ENCODE data around the gene STX4. TPM values are rescaled to one million over a fixed set of nuclear protein-coding genes. Genes with fewer than 3 reads are reported as not detected.

The STX4 gene
- total and polyA plus RNA-seq, 9 of the 15 experiments (the other 6 are each of a cell fraction or from before 2014, with no cell fraction given) = 3.2 to 48.0 (median 21.5) TPM

- TF ChIP-seq ZBTB40 (IDR thresholded peaks at IDR 0.05) (no peak), ZBTB40 (CRISPR knock-in tag; IDR thresholded peaks at IDR 0.05) (no peak), ZNF184 (CRISPR knock-in tag; IDR thresholded peaks at IDR 0.05) (no peak), MCM7 (IDR thresholded peaks at IDR 0.05) (no peak), RBM14 (IDR thresholded peaks at IDR 0.05; ENCODE audit: borderline replicate concordance, insufficient read depth, low read depth, low read length) (no peak), ZNF75A (CRISPR knock-in tag; IDR thresholded peaks at IDR 0.05) (no peak), NR4A1 (CRISPR knock-in tag; IDR thresholded peaks at IDR 0.05) (no peak), NR4A1 (tag; IDR thresholded peaks at IDR 0.05) (peak; percentile 89), NFE2L1 (tag; IDR thresholded peaks at IDR 0.05; ENCODE audit: borderline replicate concordance, low read depth) (no peak), CHCHD3 (CRISPR knock-in tag; IDR thresholded peaks at IDR 0.05) (no peak), ZBTB7A (IDR thresholded peaks at IDR 0.05; ENCODE audit: borderline replicate concordance, control insufficient read depth, low read depth, low read length) (peak; percentile 28; the same call in 1 of the 2 replicates)
- TF ChIP-seq, protein P1, sequence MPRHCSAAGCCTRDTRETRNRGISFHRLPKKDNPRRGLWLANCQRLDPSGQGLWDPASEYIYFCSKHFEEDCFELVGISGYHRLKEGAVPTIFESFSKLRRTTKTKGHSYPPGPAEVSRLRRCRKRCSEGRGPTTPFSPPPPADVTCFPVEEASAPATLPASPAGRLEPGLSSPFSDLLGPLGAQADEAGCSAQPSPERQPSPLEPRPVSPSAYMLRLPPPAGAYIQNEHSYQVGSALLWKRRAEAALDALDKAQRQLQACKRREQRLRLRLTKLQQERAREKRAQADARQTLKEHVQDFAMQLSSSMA (CRISPR knock-in tag; IDR thresholded peaks at IDR 0.05) = no peak
- TF ChIP-seq, protein P2, sequence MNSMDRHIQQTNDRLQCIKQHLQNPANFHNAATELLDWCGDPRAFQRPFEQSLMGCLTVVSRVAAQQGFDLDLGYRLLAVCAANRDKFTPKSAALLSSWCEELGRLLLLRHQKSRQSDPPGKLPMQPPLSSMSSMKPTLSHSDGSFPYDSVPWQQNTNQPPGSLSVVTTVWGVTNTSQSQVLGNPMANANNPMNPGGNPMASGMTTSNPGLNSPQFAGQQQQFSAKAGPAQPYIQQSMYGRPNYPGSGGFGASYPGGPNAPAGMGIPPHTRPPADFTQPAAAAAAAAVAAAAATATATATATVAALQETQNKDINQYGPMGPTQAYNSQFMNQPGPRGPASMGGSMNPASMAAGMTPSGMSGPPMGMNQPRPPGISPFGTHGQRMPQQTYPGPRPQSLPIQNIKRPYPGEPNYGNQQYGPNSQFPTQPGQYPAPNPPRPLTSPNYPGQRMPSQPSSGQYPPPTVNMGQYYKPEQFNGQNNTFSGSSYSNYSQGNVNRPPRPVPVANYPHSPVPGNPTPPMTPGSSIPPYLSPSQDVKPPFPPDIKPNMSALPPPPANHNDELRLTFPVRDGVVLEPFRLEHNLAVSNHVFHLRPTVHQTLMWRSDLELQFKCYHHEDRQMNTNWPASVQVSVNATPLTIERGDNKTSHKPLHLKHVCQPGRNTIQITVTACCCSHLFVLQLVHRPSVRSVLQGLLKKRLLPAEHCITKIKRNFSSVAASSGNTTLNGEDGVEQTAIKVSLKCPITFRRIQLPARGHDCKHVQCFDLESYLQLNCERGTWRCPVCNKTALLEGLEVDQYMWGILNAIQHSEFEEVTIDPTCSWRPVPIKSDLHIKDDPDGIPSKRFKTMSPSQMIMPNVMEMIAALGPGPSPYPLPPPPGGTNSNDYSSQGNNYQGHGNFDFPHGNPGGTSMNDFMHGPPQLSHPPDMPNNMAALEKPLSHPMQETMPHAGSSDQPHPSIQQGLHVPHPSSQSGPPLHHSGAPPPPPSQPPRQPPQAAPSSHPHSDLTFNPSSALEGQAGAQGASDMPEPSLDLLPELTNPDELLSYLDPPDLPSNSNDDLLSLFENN (IDR thresholded peaks at IDR 0.05; ENCODE audit: low read depth in 2 of 2, low read length in 2 of 2) = no peak
These were observed 40.2 kb upstream of the STX4 start (continued) for GRCh38 chr16:30992931-30993816.

Measured in K562 (cell line).